ENCODE data around the gene CAMK1D.

DNA sequence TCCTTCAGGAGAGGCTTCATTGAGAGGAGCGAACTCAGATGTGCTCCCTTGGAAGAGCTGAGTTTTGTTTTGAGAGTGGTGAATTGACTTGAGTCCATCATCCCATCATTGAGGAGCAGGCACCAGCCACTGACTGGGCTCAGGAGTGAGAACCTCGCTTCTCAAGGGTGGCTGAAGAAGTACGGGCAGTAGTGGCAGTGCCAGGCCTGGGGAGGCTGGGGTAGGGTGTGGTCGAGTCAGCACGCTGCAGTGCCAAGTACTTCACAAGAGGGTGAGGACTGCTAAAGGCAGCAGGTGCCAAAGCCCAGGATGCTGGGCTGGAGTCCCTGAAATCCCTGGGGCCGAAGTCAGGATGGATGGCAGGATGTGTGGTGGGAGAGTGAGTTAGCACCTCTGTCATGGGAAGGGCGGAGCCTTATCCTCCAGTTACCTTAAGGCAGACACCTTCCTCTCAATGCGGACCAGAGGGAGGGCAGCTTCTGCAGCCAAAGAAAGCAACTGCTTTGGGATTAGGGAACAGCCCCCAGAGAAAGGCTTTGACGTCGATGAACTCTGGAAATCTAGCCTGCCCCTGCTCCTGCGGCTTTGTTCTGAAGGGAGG lies 210.3 kb downstream of the CAMK1D start:
- TF ChIP-seq CTCF (IDR thresholded peaks at IDR 0.05) (no peak), POLR2A (IDR thresholded peaks at IDR 0.05) (no peak)
